CD4-positive, alpha-beta memory T cell (primary cell): Measurements from ENCODE around the gene MMP28. TPM values are rescaled to one million over a fixed set of nuclear protein-coding genes. Genes with fewer than 3 reads are reported as not detected.

Experiments
- CTCF ChIA-PET: fragments of 350-600 bp; sonication (Branson Sonifier 250); formaldehyde crosslinking; loops from one replicate; lab custom pipeline; 2021; ENCODE audit warnings: inconsistent platforms; ENCODE audit not compliant: partially characterized antibody; lab: Charles Lee
- POLR2A ChIA-PET: fragments of 350-600 bp; sonication (Branson Sonifier 250); formaldehyde crosslinking; loops from one replicate; lab custom pipeline; 2021; ENCODE audit not compliant: partially characterized antibody; lab: Charles Lee
- DNase-seq, 5 donors: peaks; one replicate each; pipeline versions ENCODE4 v3.0.0 to v3.0.0-alpha.2; 2020 to 2022; ENCODE audit warnings: mixed read lengths in 1 of 5
- H3K27ac ChIP-seq: one replicate; pipeline ENCODE4 v1.7.0; 2013; ENCODE audit warnings: low read depth, low read length
- H3K27me3 ChIP-seq: 2 replicates; pipeline ENCODE4 v1.7.0; 2013; ENCODE audit warnings: mild to moderate bottlenecking, low read length, moderate library complexity; ENCODE audit not compliant: insufficient read depth
- H3K36me3 ChIP-seq: 2 replicates; pipeline ENCODE4 v1.7.0; 2013; ENCODE audit warnings: mild to moderate bottlenecking, low read length, moderate library complexity; ENCODE audit not compliant: insufficient read depth
- H3K4me1 ChIP-seq: 2 replicates; pipeline ENCODE4 v1.7.0; 2013; ENCODE audit warnings: mild to moderate bottlenecking, low read length, moderate library complexity; ENCODE audit not compliant: insufficient read depth
- H3K4me3 ChIP-seq, 2 donors: one replicate each; pipeline ENCODE4 v1.7.0; 2013; ENCODE audit warnings: low read length in 2 of 2, mild to moderate bottlenecking in 1 of 2
- H3K9me3 ChIP-seq, 2 donors: one replicate each; pipeline ENCODE4 v1.7.0; 2013; ENCODE audit warnings: low read length in 2 of 2, control low read depth in 1 of 2; ENCODE audit not compliant: control insufficient read depth in 1 of 2
- H3K27ac Mint-ChIP-seq, 7 donors: one replicate each; pipeline ENCODE4 v1.8.0; 2020 to 2021; ENCODE audit warnings: mixed read lengths in 7 of 7, mild to moderate bottlenecking in 6 of 7, inconsistent platforms in 3 of 7, moderate library complexity in 3 of 7
- H3K27me3 Mint-ChIP-seq, 2 donors: one replicate each; pipeline ENCODE4 v1.8.0; 2020 to 2021; ENCODE audit warnings: mixed read lengths in 2 of 2
- H3K36me3 Mint-ChIP-seq, 2 donors: one replicate each; pipeline ENCODE4 v1.8.0; 2020 to 2021; ENCODE audit warnings: mixed read lengths in 2 of 2, inconsistent platforms in 1 of 2, mild to moderate bottlenecking in 1 of 2
- H3K4me1 Mint-ChIP-seq, 4 donors: one replicate each; pipeline ENCODE4 v1.8.0; 2020 to 2021; ENCODE audit warnings: mixed read lengths in 4 of 4, mild to moderate bottlenecking in 1 of 4
- H3K4me3 Mint-ChIP-seq, 8 donors: one replicate each; pipeline ENCODE4 v1.8.0; 2020 to 2021; ENCODE audit warnings: mixed read lengths in 8 of 8, mild to moderate bottlenecking in 7 of 8, moderate library complexity in 6 of 8, inconsistent platforms in 3 of 8
- H3K9me3 Mint-ChIP-seq, 8 donors: one replicate each; pipeline ENCODE4 v1.8.0; 2020 to 2021; ENCODE audit warnings: mixed read lengths in 8 of 8, mild to moderate bottlenecking in 5 of 8, inconsistent platforms in 3 of 8, moderate library complexity in 1 of 8
- intact Hi-C: fragments of 100-400 bp; cut with micrococcal nuclease; formaldehyde crosslinking; loops from one replicate; pipeline ENCODE4 v1.15.1; 2023
- polyA plus RNA-seq, 2 donors: library from polyadenylated mRNA; unstranded; fragments of 300-500 nt; fragmentation: Illumina TruSeq; gene quantifications; one replicate each; pipeline ENCODE4 v1.2.3, GENCODE V29; 2021
- total RNA-seq, 2 experiments: library from RNA; stranded (reverse); gene quantifications; one replicate each; pipeline ENCODE4 v1.2.3, GENCODE V29; 2021

The MMP28 gene
- total and polyA plus RNA-seq, 4 experiments from 2014 or later, result 0.23 to 0.96 (median 0.64) TPM; not detected in 1

- H3K4me3 ChIP-seq, result no peak overlapping the region
- peak overlapping the region; percentile 67 to 82 (median 74) for H3K4me3 Mint-ChIP-seq
- H3K9me3 Mint-ChIP-seq, result no peaks in the 10 kb centered on the region
- no peaks in the 10 kb centered on the region for H3K27me3 Mint-ChIP-seq
- ChIA-PET CTCF (interaction anchor here (1.3 to 2.1 kb wide), 3 partner anchors 12 to 32 kb away, joined by 4 to 13 read pairs (median 4); no protein-coding TSS in a partner anchor), POLR2A (interaction anchor here (1.4 kb wide), 1 partner anchor 15 kb away, joined by 3 read pairs; no protein-coding TSS in a partner anchor)
- no peak for DNase-seq
- no peaks in the 10 kb centered on the region for H3K36me3 ChIP-seq
- no peak overlapping the region for H3K27ac ChIP-seq
- no peaks in the 10 kb centered on the region for H3K9me3 ChIP-seq
- peaks cover 12% of the 10 kb centered on the region for H3K4me1 ChIP-seq
- intact Hi-C loops, result no loop called here
- peaks cover 9 to 15% of the 10 kb centered on the region in 2 donors for H3K36me3 Mint-ChIP-seq
- peaks cover 9 to 32% (median 18%) of the 10 kb centered on the region in 4 donors for H3K4me1 Mint-ChIP-seq
- H3K27me3 ChIP-seq, result no peaks in the 10 kb centered on the region
- peak overlapping the region in 4 of 7 donors; percentile 22 to 51 (median 36) for H3K27ac Mint-ChIP-seq
Measured at GRCh38 chr17:35731917-35732805, 63.3 kb downstream of the MMP28 start.

GRCh38 chr17:35731239-35731916 is 64.1 kb downstream of the MMP28 start, which contains the start of gene RASL10B:
TSS of gene RASL10B (plus strand) at chr17:35731639. CDS start at chr17:35735185, 3,546 bp downstream.
- Mint-ChIP-seq H3K4me1 (peaks cover 9 to 32% (median 18%) of the 10 kb centered on the region in 4 donors), H3K4me3 (peak within 1 kb of the TSS; percentile 75 to 85 (median 80)), H3K27ac (peak within 1 kb of the TSS in 5 of 7 donors; percentile 22 to 61 (median 43)), H3K36me3 (peaks cover 9 to 17% of the 10 kb centered on the region in 2 donors), H3K27me3 (no peaks in the 10 kb centered on the region), H3K9me3 (no peaks in the 10 kb centered on the region)
- ChIA-PET CTCF (interaction anchor here (1.3 to 2.1 kb wide), 3 partner anchors 12 to 33 kb away, joined by 4 to 13 read pairs (median 4); no protein-coding TSS in a partner anchor), POLR2A (interaction anchor here (0.9 to 1.4 kb wide), 2 partner anchors 16 to 169 kb away, joined by 3 read pairs; no protein-coding TSS in a partner anchor)
- Histone ChIP-seq H3K27ac (no peak within 1 kb of the TSS), H3K27me3 (no peaks in the 10 kb centered on the region), H3K4me3 (peak within 1 kb of the TSS in 1 of 2 donors; percentile 37), H3K4me1 (peaks cover 12% of the 10 kb centered on the region), H3K9me3 (no peaks in the 10 kb centered on the region), H3K36me3 (no peaks in the 10 kb centered on the region)
- intact Hi-C loops, result no loop called here
- DNase-seq, result peak; percentile 40 to 61 (median 43)

GRCh38 chr17:35730400-35731005 is 64.9 kb downstream of the MMP28 start:
- H3K4me1 Mint-ChIP-seq, result peaks cover 9 to 32% (median 18%) of the 10 kb centered on the region in 4 donors
- H3K27ac Mint-ChIP-seq, result peak overlapping the region in 4 of 7 donors; percentile 5 to 44 (median 16)
- no peaks in the 10 kb centered on the region for H3K9me3 Mint-ChIP-seq
- H3K4me3 ChIP-seq, result no peak overlapping the region
- no peak for DNase-seq
- CTCF ChIA-PET, result interaction anchor here (1.0 to 2.1 kb wide), 4 partner anchors 8 to 34 kb away, joined by 3 to 13 read pairs (median 5); no protein-coding TSS in a partner anchor
- no peaks in the 10 kb centered on the region for H3K9me3 ChIP-seq
- H3K4me1 ChIP-seq, result peaks cover 12% of the 10 kb centered on the region
- POLR2A ChIA-PET, result interaction anchor here (0.9 to 2.0 kb wide), 3 partner anchors 17 to 168 kb away, joined by 3 to 8 read pairs (median 3); partner anchors contain the start of gene TAF15
- intact Hi-C loops, result no loop called here
- peak overlapping the region; percentile 74 to 85 (median 78) for H3K4me3 Mint-ChIP-seq
- no peaks in the 10 kb centered on the region for H3K27me3 ChIP-seq
- H3K27ac ChIP-seq, result no peak overlapping the region
- H3K36me3 Mint-ChIP-seq, result peaks cover 17 to 25% of the 10 kb centered on the region in 2 donors
- peaks cover 5% of the 10 kb centered on the region for H3K36me3 ChIP-seq
- no peaks in the 10 kb centered on the region for H3K27me3 Mint-ChIP-seq

GRCh38 chr17:35729405-35729833 is 66.0 kb downstream of the MMP28 start:
- no peak overlapping the region for H3K4me3 ChIP-seq
- no peaks in the 10 kb centered on the region for H3K27me3 ChIP-seq
- no peak overlapping the region for H3K27ac ChIP-seq
- DNase-seq, result no peak
- Mint-ChIP-seq H3K27me3 (no peaks in the 10 kb centered on the region), H3K36me3 (peaks cover 28 to 36% of the 10 kb centered on the region in 2 donors), H3K4me3 (peak overlapping the region in 1 of 8 donors; percentile 39), H3K9me3 (no peaks in the 10 kb centered on the region), H3K27ac (peak overlapping the region in 1 of 7 donors; percentile 43), H3K4me1 (peaks cover 9 to 32% (median 18%) of the 10 kb centered on the region in 4 donors)
- ChIA-PET CTCF (no interaction called here), POLR2A (interaction anchor here (0.6 to 2.0 kb wide), 2 partner anchors 79 to 273 kb away, joined by 4 to 8 read pairs; partner anchors contain the start of gene TAF15)
- no peaks in the 10 kb centered on the region for H3K9me3 ChIP-seq
- H3K4me1 ChIP-seq, result peaks cover 12% of the 10 kb centered on the region
- peaks cover 16% of the 10 kb centered on the region for H3K36me3 ChIP-seq
- intact Hi-C loops, result loop anchor here (10.0 kb wide), 1 partner anchor 65 kb away; no protein-coding TSS in a partner anchor

- no peak overlapping the region for H3K27ac Mint-ChIP-seq
- H3K9me3 Mint-ChIP-seq, result no peaks in the 10 kb centered on the region
- H3K4me3 ChIP-seq, result no peak overlapping the region
- intact Hi-C loops, result loop anchor here (10.0 kb wide), 1 partner anchor 64 kb away; no protein-coding TSS in a partner anchor
- peaks cover 25% of the 10 kb centered on the region for H3K36me3 ChIP-seq
- no peak overlapping the region for H3K4me3 Mint-ChIP-seq
- ChIA-PET POLR2A (no interaction called here), CTCF (interaction anchor here (1.0 kb wide), 1 partner anchor 35 kb away, joined by 5 read pairs; no protein-coding TSS in a partner anchor)
- no peak for DNase-seq
- no peak overlapping the region for H3K27ac ChIP-seq
- H3K9me3 ChIP-seq, result no peaks in the 10 kb centered on the region
- H3K27me3 Mint-ChIP-seq, result no peaks in the 10 kb centered on the region
- H3K36me3 Mint-ChIP-seq, result peaks cover 36 to 45% of the 10 kb centered on the region in 2 donors
- peaks cover 9 to 32% (median 18%) of the 10 kb centered on the region in 4 donors for H3K4me1 Mint-ChIP-seq
- H3K4me1 ChIP-seq, result peaks cover 12% of the 10 kb centered on the region
- no peaks in the 10 kb centered on the region for H3K27me3 ChIP-seq
Measured at GRCh38 chr17:35728551-35728950, 66.9 kb downstream of the MMP28 start.

GRCh38 chr17:35727635-35728034 is 67.8 kb downstream of the MMP28 start:
- Mint-ChIP-seq H3K4me1 (peaks cover 9 to 30% (median 15%) of the 10 kb centered on the region in 4 donors), H3K4me3 (no peak overlapping the region)
- CTCF ChIA-PET, result interaction anchor here (1.2 kb wide), 1 partner anchor 20 kb away, joined by 4 read pairs; no protein-coding TSS in a partner anchor

More at GRCh38 chr17:35727635-35728034, 67.8 kb downstream of the MMP28 start:
- Mint-ChIP-seq H3K9me3 (no peaks in the 10 kb centered on the region), H3K27ac (peak overlapping the region in 2 of 7 donors; percentile 14 to 40), H3K36me3 (peaks cover 43 to 54% of the 10 kb centered on the region in 2 donors), H3K27me3 (no peaks in the 10 kb centered on the region)
- Histone ChIP-seq H3K27me3 (no peaks in the 10 kb centered on the region), H3K4me3 (no peak overlapping the region), H3K9me3 (no peaks in the 10 kb centered on the region), H3K27ac (no peak overlapping the region), H3K36me3 (peaks cover 27% of the 10 kb centered on the region), H3K4me1 (peaks cover 12% of the 10 kb centered on the region)
- intact Hi-C loops, result loop anchor here (10.0 kb wide), 1 partner anchor 63 kb away; no protein-coding TSS in a partner anchor
- POLR2A ChIA-PET, result no interaction called here
- DNase-seq, result no peak
